ENCODE data around the gene APPL1.

The APPL1 gene, protein sequence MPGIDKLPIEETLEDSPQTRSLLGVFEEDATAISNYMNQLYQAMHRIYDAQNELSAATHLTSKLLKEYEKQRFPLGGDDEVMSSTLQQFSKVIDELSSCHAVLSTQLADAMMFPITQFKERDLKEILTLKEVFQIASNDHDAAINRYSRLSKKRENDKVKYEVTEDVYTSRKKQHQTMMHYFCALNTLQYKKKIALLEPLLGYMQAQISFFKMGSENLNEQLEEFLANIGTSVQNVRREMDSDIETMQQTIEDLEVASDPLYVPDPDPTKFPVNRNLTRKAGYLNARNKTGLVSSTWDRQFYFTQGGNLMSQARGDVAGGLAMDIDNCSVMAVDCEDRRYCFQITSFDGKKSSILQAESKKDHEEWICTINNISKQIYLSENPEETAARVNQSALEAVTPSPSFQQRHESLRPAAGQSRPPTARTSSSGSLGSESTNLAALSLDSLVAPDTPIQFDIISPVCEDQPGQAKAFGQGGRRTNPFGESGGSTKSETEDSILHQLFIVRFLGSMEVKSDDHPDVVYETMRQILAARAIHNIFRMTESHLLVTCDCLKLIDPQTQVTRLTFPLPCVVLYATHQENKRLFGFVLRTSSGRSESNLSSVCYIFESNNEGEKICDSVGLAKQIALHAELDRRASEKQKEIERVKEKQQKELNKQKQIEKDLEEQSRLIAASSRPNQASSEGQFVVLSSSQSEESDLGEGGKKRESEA

DNA sequence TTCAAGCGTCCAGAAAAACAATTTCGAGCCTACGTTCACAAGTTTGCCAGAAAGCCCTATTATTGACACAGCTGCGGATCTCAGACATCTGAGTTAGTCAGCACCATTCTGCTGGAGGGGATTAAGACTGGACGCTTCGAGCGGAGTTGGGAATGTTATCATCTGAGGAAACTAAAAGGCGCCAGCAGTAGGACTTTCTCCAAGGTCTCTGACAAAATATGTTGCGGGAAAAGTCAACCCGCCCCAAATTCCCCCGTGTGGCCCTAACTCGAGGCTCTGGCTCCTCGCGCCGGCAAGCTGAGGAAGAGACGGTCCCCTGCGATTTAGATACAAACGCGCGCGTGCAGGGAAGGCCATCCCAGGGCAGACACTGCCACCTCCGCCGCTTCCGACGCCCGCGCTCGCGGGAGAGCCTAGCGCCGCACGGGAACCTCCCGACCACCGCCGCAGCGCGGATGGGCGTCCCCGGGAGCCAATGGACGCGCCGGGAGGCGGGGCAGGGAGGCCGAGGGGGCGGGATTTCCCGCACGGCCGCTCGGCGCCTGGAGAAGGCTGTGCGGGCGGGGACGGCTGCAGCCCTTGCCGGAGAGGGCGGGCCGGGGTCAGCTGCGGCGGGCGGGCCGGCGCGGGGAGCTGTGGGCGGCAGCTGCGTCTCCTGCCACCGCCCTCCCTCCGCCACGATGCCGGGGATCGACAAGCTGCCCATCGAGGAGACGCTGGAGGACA is at the start of gene APPL1:
TSS of gene APPL1 (plus strand) at position 526 of the 726 bp plus-strand sequence. CDS start at position 681, 155 bp downstream.
- in situ Hi-C loops (cut with HindIII; ENCODE audit: low sequenced_read_pairs): no loop called here
- H3K4me3 ChIP-seq (ENCODE audit: low read depth, low read length): peak within 1 kb of the TSS; percentile 84
- DNase-seq (ENCODE audit: low read depth, low spot score): peak; percentile 91
- no peak for TF ChIP-seq CTCF (IDR thresholded peaks at IDR 0.05; ENCODE audit: low read depth, low read length)

DNA sequence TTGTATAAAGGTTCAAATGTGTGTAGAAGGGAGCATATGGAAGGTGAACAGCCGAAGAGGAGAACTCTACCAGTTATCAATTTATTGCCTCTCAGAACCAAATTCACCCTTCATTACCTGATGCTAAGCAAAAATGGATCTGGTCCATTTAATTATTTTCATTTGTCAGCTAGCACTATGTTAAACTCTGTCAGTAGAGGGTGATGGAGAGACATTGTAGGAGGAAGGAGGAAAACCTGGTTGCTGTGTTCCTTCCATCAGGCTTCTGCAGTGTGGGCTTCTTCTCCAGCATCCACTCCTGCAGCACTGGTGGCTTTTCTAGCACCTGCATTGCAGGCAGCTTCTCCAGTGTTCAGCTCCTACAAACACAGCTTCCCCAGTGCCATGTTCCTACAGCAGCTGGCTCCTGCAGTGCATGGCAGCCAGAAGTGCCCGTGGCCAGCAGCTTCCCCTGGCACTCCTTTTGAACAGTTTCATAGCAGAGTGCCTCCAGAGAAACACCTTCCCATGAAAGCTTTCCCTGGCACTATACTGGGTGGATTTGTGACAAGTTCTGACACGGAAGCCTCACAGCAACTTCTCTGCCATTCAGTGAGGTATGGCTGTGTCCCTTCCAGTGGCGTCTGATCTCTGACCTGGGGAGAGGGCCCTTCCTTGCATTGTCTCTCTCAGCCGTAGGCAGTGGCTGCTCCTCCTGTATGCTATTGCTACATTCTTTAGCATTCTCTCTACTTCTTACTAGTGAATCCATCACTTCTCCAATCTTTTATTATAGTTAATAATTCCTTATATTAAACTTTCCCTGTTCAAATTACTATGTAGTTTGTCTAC is 47.7 kb upstream of the APPL1 start:
- in situ Hi-C loops (cut with HindIII; ENCODE audit: low sequenced_read_pairs): no loop called here
- no peak overlapping the region for H3K4me3 ChIP-seq (ENCODE audit: low read depth, low read length)
- DNase-seq (ENCODE audit: low read depth, low spot score): no peak
- TF ChIP-seq CTCF (IDR thresholded peaks at IDR 0.05; ENCODE audit: low read depth, low read length): peak; percentile 47

GRCh38 chr3:57184526-57184925 is 43.0 kb upstream of the APPL1 start:
- no peak overlapping the region for H3K4me3 ChIP-seq (ENCODE audit: low read depth, low read length)
- no peak for TF ChIP-seq CTCF (IDR thresholded peaks at IDR 0.05; ENCODE audit: low read depth, low read length)
- in situ Hi-C loops (cut with HindIII; ENCODE audit: low sequenced_read_pairs): no loop called here
- no peak for DNase-seq (ENCODE audit: low read depth, low spot score)

- in situ Hi-C loops (cut with HindIII; ENCODE audit: low sequenced_read_pairs): no loop called here
- no peak overlapping the region for H3K4me3 ChIP-seq (ENCODE audit: low read depth, low read length)
- DNase-seq (ENCODE audit: low read depth, low spot score): no peak
- TF ChIP-seq CTCF (IDR thresholded peaks at IDR 0.05; ENCODE audit: low read depth, low read length): no peak
These were observed 35.5 kb upstream of the APPL1 start for GRCh38 chr3:57192028-57192427.

DNA sequence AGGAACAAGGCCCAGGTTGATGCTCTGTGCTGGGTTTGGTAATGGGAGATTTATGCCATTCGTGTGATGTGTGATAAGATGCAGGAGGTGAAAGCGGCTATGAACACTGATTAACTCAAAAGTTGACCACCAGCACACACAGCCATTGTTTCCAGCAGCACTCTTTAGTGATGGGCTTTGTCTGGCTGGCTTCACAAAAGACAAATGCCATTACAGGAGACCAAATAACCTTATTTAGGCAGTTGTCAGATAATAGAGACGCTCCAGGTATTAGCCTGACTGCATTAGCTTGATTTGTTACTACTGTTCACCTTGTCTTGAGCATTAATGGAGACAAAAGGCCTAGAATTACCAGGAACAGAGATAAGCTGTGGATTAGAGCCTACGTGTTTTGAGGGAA is 32.9 kb upstream of the APPL1 start:
- DNase-seq (ENCODE audit: low read depth, low spot score): no peak
- H3K4me3 ChIP-seq (ENCODE audit: low read depth, low read length): no peak overlapping the region
- no peak for TF ChIP-seq CTCF (IDR thresholded peaks at IDR 0.05; ENCODE audit: low read depth, low read length)
- in situ Hi-C loops (cut with HindIII; ENCODE audit: low sequenced_read_pairs): no loop called here

DNA sequence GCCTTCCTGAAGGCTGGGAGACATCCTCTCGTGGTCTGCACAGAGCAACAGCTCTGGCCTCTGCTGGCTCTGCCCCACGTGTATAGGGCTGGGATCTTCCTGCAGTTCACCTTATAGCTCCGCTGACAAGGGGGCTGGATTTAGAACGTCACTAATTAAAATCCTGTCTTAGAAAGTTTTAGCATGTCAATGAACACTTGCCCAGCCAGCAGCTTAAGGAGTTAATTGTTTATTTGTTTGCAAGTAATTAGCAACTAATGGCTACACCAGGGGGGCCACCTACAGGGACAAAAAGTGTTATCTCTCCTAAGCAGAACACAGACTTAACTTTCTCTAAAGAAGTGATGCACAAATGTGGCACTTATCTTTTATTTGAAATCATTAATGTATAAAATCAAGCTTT is 27.6 kb upstream of the APPL1 start, which contains the start of gene HESX1:
TSS of gene HESX1 (minus strand) at position 84 of the 403 bp plus-strand sequence. CDS start at position 24, 60 bp downstream.
- TF ChIP-seq CTCF (IDR thresholded peaks at IDR 0.05; ENCODE audit: low read depth, low read length): no peak
- in situ Hi-C loops (cut with HindIII; ENCODE audit: low sequenced_read_pairs): no loop called here
- no peak within 1 kb of the TSS for H3K4me3 ChIP-seq (ENCODE audit: low read depth, low read length)
- no peak for DNase-seq (ENCODE audit: low read depth, low spot score)

Data from astrocyte of the spinal cord (primary cell).